Glutamatergic neuron (in vitro differentiated cells): ENCODE data around the gene KRT74. TPM values are rescaled to one million over a fixed set of nuclear protein-coding genes. Genes with fewer than 3 reads are reported as not detected.

Experiments used
- DNase-seq: peaks from one replicate; pipeline ENCODE4 v3.0.0; 2022
- H3K27ac Mint-ChIP-seq: one replicate; pipeline ENCODE4 v1.8.0; 2020; ENCODE audit warnings: mild to moderate bottlenecking, mixed read lengths, inconsistent platforms; ENCODE audit not compliant: unreplicated experiment
- H3K27me3 Mint-ChIP-seq: one replicate; pipeline ENCODE4 v1.8.0; 2020; ENCODE audit warnings: mild to moderate bottlenecking, moderate library complexity, mixed read lengths, inconsistent platforms; ENCODE audit not compliant: unreplicated experiment
- H3K36me3 Mint-ChIP-seq: one replicate; pipeline ENCODE4 v1.8.0; 2020; ENCODE audit warnings: mild to moderate bottlenecking, mixed read lengths, inconsistent platforms; ENCODE audit not compliant: unreplicated experiment
- H3K4me1 Mint-ChIP-seq: one replicate; pipeline ENCODE4 v1.8.0; 2020; ENCODE audit warnings: mild to moderate bottlenecking, low read depth, mixed read lengths, inconsistent platforms; ENCODE audit not compliant: unreplicated experiment
- H3K4me3 Mint-ChIP-seq: one replicate; pipeline ENCODE4 v1.8.0; 2020; ENCODE audit warnings: mild to moderate bottlenecking, mixed read lengths, inconsistent platforms; ENCODE audit not compliant: unreplicated experiment
- H3K9me3 Mint-ChIP-seq: one replicate; pipeline ENCODE4 v1.8.0; 2020; ENCODE audit warnings: mild to moderate bottlenecking, moderate library complexity, mixed read lengths, inconsistent platforms; ENCODE audit not compliant: unreplicated experiment
- CTCF ChIP-seq: fragments of 200-600 bp; sonication (generic); IDR thresholded peaks from one replicate; pipeline ENCODE4 v1.5.0; 2021; ENCODE audit not compliant: partially characterized antibody, unreplicated experiment
- total RNA-seq: library from RNA; stranded (reverse); fragmentation: NEBNext Ultra II Directional; extraction: Animal tissue kit (Norgen Biotek cat#: 25700); gene quantifications from one replicate; pipeline ENCODE4 v1.2.1, GENCODE V29; 2021; ENCODE audit not compliant: unreplicated experiment

Gene KRT74
- total RNA-seq, 1 donor from 2014 or later, result not detected

GRCh38 chr12:52559979-52560378 lies 13.7 kb downstream of the KRT74 start:
- H3K4me1 Mint-ChIP-seq, result no peaks in the 10 kb centered on the region
- no peak for DNase-seq
- H3K9me3 Mint-ChIP-seq, result peaks cover 1% of the 10 kb centered on the region
- peaks cover 13% of the 10 kb centered on the region for H3K27me3 Mint-ChIP-seq
- no peak overlapping the region for H3K4me3 Mint-ChIP-seq
- H3K27ac Mint-ChIP-seq, result no peak overlapping the region
- H3K36me3 Mint-ChIP-seq, result no peaks in the 10 kb centered on the region
- no peak for TF ChIP-seq CTCF

GRCh38 chr12:52558781-52559445 lies 14.7 kb downstream of the KRT74 start:
- H3K27ac Mint-ChIP-seq, result no peak overlapping the region
- H3K4me1 Mint-ChIP-seq, result no peaks in the 10 kb centered on the region
- H3K9me3 Mint-ChIP-seq, result peaks cover 1% of the 10 kb centered on the region
- H3K36me3 Mint-ChIP-seq, result no peaks in the 10 kb centered on the region
- no peak for TF ChIP-seq CTCF
- peaks cover 16% of the 10 kb centered on the region for H3K27me3 Mint-ChIP-seq
- no peak overlapping the region for H3K4me3 Mint-ChIP-seq
- DNase-seq, result no peak

DNA sequence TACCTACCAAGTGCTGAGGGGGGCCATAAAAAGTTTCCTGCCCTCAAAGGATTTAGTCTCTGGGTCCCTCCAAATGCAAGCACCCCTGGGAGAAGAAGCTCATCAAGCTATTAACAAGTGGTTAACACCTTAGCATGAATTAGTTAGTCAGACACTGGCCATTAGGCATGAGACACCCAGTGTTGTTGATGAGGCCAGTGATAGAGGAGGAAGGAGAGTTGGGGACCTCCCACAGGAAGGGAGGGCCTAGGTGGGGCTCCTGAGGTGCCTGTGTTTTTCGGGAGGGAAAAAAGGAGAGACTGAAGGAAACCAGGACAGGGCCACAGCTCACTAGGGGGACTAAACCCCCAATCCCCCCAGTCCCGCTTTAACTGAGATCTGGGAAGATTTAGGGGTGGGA lies 16.2 kb downstream of the KRT74 start:
- H3K27ac Mint-ChIP-seq, result no peak overlapping the region
- no peak overlapping the region for H3K4me3 Mint-ChIP-seq
- H3K4me1 Mint-ChIP-seq, result no peaks in the 10 kb centered on the region
- no peak for DNase-seq
- H3K9me3 Mint-ChIP-seq, result no peaks in the 10 kb centered on the region
- TF ChIP-seq CTCF, result no peak
- no peaks in the 10 kb centered on the region for H3K36me3 Mint-ChIP-seq
- H3K27me3 Mint-ChIP-seq, result peaks cover 16% of the 10 kb centered on the region

GRCh38 chr12:52555577-52555976 lies 18.1 kb downstream of the KRT74 start:
- peaks cover 2% of the 10 kb centered on the region for H3K9me3 Mint-ChIP-seq
- H3K36me3 Mint-ChIP-seq, result no peaks in the 10 kb centered on the region
- H3K27me3 Mint-ChIP-seq, result peaks cover 20% of the 10 kb centered on the region
- TF ChIP-seq CTCF, result no peak
- no peak for DNase-seq
- H3K4me3 Mint-ChIP-seq, result no peak overlapping the region
- H3K27ac Mint-ChIP-seq, result no peak overlapping the region
- no peaks in the 10 kb centered on the region for H3K4me1 Mint-ChIP-seq

DNA sequence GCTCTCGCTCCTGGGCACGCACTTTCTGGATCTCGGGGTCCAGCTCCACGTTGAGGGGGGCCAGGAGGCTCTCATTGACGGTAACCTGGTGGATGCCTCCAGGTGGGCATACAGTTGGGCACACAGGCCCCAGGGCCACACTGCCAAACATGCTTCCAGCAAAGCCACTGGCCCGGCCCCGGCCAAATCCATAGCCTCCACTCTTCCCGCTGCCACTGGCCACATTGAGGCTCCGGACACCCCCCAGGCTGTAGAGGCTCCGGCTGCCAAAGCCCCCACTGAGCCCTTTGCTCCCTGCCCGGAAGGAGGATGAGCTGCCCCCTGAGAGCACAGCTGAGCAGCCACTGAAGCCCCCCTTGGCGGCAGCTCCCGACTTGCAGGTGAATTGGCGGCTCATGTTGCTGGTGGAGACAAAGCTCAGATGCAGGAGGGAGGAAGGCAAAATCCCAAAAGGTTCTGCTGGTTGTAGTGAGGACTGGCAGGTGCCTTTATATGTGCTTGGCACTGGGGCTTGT lies 20.9 kb downstream of the KRT74 start, which contains the start of gene KRT71:
TSS of gene KRT71 (minus strand) at position 465 of the 515 bp plus-strand sequence. CDS start at position 397, 68 bp downstream.
- Mint-ChIP-seq H3K36me3 (no peaks in the 10 kb centered on the region), H3K27ac (no peak within 1 kb of the TSS), H3K4me1 (no peaks in the 10 kb centered on the region), H3K4me3 (no peak within 1 kb of the TSS), H3K9me3 (peaks cover 2% of the 10 kb centered on the region), H3K27me3 (peaks cover 14% of the 10 kb centered on the region)
- no peak for TF ChIP-seq CTCF
- no peak for DNase-seq
